T-helper 1 cell treated with Interleukin-12 subunit alpha and Interleukin-12 subunit beta and Interleukin-4 antibody, amounts not matched to agents 30 μg/mL and 1 μg/mL, for 36 hours (primary cell): ENCODE measurements around the gene AFAP1L2.

Experiments
- H3K27ac Mint-ChIP-seq: one replicate; pipeline ENCODE4 v1.8.0; 2021; ENCODE audit warnings: mild to moderate bottlenecking, mixed read lengths
- H3K27me3 Mint-ChIP-seq: one replicate; pipeline ENCODE4 v1.8.0; 2021; ENCODE audit warnings: low read depth, mixed read lengths
- H3K36me3 Mint-ChIP-seq: one replicate; pipeline ENCODE4 v1.8.0; 2021; ENCODE audit warnings: low read depth, mixed read lengths
- H3K4me1 Mint-ChIP-seq: one replicate; pipeline ENCODE4 v1.8.0; 2021; ENCODE audit warnings: low read depth, mixed read lengths
- H3K4me3 Mint-ChIP-seq: one replicate; pipeline ENCODE4 v1.8.0; 2021; ENCODE audit warnings: mild to moderate bottlenecking, moderate library complexity, mixed read lengths
- H3K9me3 Mint-ChIP-seq: one replicate; pipeline ENCODE4 v1.8.0; 2021; ENCODE audit warnings: mixed read lengths

Gene AFAP1L2

DNA sequence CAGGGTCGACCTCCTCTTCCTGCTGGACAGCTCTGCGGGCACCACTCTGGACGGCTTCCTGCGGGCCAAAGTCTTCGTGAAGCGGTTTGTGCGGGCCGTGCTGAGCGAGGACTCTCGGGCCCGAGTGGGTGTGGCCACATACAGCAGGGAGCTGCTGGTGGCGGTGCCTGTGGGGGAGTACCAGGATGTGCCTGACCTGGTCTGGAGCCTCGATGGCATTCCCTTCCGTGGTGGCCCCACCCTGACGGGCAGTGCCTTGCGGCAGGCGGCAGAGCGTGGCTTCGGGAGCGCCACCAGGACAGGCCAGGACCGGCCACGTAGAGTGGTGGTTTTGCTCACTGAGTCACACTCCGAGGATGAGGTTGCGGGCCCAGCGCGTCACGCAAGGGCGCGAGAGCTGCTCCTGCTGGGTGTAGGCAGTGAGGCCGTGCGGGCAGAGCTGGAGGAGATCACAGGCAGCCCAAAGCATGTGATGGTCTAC is 118.3 kb downstream of the AFAP1L2 start:
- Mint-ChIP-seq H3K4me1 (no peaks in the 10 kb centered on the region), H3K9me3 (no peaks in the 10 kb centered on the region), H3K4me3 (no peak overlapping the region), H3K27me3 (no peaks in the 10 kb centered on the region), H3K36me3 (no peaks in the 10 kb centered on the region), H3K27ac (no peak overlapping the region)

DNA sequence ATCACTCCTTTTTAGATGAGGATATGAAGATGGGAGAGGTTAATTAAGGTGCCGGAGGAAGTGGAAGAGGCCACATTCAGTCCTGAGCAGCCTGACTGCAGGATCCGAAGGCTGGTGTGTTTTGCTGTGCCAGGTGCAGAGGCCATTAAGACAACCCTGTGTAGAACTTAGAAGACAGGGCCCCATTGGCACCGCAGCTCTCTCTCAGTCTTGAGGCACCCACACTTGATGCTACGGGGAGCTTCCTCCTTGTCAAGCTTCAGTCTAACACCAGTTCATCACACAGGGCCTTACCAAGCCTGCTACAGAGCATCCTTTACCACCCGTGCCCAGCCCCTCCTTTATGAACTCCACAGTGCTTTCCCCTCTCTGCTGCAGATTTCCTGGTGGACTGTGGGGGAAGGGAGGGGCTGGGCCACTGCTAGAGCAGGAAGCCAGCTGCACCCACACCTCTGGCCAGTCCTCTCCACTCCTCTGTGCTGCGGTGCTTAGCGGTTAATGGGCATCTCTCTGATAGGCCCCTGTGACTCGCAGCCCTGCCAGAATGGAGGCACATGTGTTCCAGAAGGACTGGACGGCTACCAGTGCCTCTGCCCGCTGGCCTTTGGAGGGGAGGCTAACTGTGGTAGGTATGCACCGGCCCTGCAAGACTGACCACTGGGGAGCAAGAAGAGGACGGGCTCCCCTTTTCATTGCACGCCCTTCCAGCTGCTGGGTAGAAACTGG is 119.8 kb downstream of the AFAP1L2 start:
- Mint-ChIP-seq H3K36me3 (no peaks in the 10 kb centered on the region), H3K27ac (no peak overlapping the region), H3K9me3 (no peaks in the 10 kb centered on the region), H3K27me3 (no peaks in the 10 kb centered on the region), H3K4me1 (no peaks in the 10 kb centered on the region), H3K4me3 (no peak overlapping the region)

DNA sequence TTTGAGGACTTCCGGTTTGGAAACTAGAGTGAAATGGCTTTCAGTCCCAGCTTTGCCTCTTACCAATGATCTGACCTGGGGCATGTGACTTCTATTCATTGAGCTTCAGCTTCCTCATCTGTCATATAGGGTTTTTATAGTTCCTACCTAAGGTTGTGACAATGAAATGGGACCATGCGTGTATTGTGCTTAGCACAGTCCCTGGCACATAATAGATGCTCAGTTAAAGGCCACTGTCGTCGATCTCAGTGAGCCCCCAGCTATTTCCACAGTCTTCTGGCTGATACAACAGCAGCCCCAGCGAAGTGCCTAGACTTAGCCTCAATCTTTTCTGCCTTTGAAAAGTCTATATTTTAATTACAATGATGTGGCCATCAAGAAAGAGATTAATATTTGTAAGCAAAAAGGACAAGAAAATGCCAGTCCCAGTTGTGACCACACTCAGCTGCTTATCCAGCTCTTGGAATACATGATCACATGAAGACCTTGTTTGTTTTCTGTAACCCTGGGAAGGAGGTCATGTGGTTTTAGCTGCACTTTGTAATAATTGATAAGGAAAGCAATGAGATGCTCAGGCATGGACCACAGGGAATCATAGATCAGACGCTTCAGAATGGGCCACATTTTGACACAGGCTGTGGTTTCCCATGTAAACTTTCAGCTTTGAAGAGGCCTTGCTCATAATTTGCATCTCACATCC is 120.6 kb downstream of the AFAP1L2 start:
- no peak overlapping the region for H3K27ac Mint-ChIP-seq
- no peaks in the 10 kb centered on the region for H3K36me3 Mint-ChIP-seq
- H3K4me1 Mint-ChIP-seq = no peaks in the 10 kb centered on the region
- H3K9me3 Mint-ChIP-seq = no peaks in the 10 kb centered on the region
- no peak overlapping the region for H3K4me3 Mint-ChIP-seq
- no peaks in the 10 kb centered on the region for H3K27me3 Mint-ChIP-seq

DNA sequence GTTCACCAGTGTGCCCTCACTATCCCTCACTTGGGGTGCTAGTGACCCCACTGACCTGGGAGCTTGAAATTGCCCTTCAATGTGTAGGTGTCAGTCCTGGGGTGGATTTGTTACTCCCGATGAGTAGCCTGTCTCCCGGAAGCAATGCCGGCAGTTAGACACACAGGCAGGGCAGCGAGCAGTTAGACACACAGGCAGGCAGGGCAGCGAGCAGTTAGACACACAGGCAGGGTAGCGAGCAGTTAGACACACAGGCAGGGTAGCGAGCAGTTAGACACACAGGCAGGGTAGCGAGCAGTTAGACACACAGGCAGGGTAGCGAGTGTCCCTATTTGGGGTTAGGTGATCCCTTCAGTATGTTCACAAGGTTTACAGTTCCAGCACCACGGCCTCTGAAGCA is 121.2 kb downstream of the AFAP1L2 start:
- H3K27me3 Mint-ChIP-seq = no peaks in the 10 kb centered on the region
- H3K36me3 Mint-ChIP-seq = no peaks in the 10 kb centered on the region
- no peak overlapping the region for H3K27ac Mint-ChIP-seq
- H3K4me1 Mint-ChIP-seq = no peaks in the 10 kb centered on the region
- H3K9me3 Mint-ChIP-seq = no peaks in the 10 kb centered on the region
- H3K4me3 Mint-ChIP-seq = no peak overlapping the region

DNA sequence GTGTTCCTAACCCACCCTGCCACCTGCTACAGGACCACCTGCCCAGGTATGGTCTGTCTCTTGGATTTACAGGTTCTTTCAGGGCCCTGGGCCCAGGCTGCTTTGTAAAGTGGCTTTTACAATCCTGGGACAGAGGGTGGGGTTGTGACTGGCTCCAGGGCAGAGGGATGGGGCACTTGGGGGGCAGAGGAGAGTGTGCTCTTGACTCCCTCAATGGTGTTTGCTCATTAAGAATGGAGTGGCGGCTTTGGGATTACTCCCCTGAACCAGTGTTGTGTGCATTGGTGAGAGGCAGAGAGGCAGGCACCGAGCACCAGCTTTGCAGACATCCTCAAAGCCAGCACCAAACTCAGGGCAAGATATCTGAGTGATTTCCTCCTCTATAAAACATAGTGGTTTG is 121.8 kb downstream of the AFAP1L2 start:
- Mint-ChIP-seq H3K27ac (no peak overlapping the region), H3K9me3 (no peaks in the 10 kb centered on the region), H3K4me1 (no peaks in the 10 kb centered on the region), H3K27me3 (no peaks in the 10 kb centered on the region), H3K4me3 (no peak overlapping the region), H3K36me3 (no peaks in the 10 kb centered on the region)

DNA sequence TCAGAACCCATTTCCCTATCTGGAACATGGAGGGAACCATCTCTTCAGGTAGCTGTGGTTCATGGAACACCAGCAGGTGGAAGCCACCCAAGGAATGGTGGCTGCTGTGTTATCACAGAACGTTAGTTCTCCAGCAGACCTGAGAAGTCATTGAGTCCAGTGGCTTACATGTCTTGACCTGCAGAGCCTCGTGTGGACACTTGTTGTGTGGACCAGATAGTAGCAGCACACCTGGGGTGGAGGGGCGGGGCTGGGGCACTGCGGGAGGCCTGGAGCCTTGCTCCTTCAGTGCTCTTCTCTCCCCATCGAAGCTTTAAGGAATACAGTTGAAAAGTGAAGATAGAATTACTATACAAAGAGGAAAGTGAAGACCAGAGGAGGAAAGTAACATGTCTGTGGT is 122.8 kb downstream of the AFAP1L2 start:
- no peaks in the 10 kb centered on the region for H3K27me3 Mint-ChIP-seq
- no peaks in the 10 kb centered on the region for H3K4me1 Mint-ChIP-seq
- no peaks in the 10 kb centered on the region for H3K36me3 Mint-ChIP-seq
- no peak overlapping the region for H3K27ac Mint-ChIP-seq
- H3K9me3 Mint-ChIP-seq = no peaks in the 10 kb centered on the region
- H3K4me3 Mint-ChIP-seq = no peak overlapping the region

DNA sequence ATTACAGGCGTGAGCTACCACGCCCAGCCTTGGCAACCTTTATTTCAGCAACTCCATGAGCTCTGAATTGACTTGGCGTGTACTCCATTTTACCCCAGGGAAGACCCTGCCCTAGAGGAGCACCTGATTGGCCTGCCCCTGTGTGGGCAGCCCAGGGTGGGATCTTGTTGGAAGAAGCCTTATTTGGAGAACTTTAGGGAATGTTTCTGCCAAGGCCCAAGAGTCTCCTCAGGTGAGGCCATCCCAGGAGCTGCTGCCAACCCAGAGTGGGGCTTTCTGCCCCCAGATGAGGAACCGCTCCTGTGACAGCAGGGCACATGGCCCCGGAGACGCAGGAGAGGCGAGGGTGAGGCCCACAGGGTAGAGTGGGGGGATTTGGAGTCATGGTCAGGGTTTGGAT is 123.3 kb downstream of the AFAP1L2 start:
- H3K36me3 Mint-ChIP-seq = no peaks in the 10 kb centered on the region
- no peak overlapping the region for H3K4me3 Mint-ChIP-seq
- no peaks in the 10 kb centered on the region for H3K4me1 Mint-ChIP-seq
- H3K27ac Mint-ChIP-seq = no peak overlapping the region
- no peaks in the 10 kb centered on the region for H3K9me3 Mint-ChIP-seq
- no peaks in the 10 kb centered on the region for H3K27me3 Mint-ChIP-seq

DNA sequence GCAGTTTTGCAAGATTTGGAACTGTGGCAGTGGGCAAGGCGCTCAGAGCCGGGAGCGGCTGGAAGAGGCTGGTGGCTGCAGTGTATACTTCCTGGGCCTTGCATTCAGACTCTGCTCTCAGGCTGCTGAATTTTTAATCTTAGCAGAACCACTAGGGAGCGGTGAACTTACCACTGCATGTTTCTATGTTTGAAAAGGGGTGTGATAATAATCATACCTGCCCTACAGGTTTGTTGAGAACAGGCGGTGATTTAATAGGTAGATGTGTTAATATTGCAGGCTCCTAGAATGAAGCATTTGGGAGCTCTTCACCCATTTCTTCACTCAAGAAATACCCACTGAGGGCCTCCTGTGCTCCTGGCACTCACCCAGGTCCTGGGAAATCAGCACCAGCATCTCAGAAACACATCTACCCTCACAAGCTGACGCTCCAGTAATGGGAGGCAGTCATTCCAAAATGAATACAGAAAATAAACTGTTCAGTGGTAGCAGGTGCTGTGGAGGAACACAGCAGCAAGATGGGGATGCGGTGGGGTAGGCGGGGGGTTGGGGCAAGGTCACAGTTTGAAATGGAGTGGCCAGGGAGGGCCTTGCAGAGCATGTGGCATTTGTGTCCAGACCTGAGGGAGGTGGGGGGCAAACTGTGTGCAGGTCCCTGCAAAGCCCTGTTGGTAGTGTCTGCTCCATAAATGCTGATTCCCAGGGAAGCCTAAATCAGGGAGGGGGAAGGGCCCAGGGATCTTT is 124.2 kb downstream of the AFAP1L2 start:
- Mint-ChIP-seq H3K4me1 (no peaks in the 10 kb centered on the region), H3K4me3 (no peak overlapping the region), H3K9me3 (no peaks in the 10 kb centered on the region), H3K27me3 (no peaks in the 10 kb centered on the region), H3K27ac (no peak overlapping the region), H3K36me3 (no peaks in the 10 kb centered on the region)

DNA sequence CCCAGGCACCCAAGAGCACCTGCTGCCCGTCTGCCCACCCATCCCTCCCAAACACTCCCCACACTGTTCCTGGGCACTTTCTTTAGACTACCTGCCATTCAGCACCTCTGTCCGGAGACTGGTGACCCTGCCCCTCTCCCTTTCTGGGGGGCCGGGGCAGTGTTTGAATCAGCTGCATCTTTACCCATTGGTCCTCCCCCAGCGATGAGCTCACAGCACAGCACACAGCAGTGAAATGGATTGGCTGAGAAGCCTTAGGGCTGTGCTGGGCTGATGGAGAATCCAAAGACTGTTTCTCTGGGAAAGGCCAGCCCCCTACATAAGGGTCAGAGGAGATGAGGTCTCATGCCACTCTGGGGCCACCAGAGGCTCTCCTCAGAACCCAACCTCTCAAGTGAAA is 125.0 kb downstream of the AFAP1L2 start:
- Mint-ChIP-seq H3K4me3 (no peak overlapping the region), H3K27me3 (no peaks in the 10 kb centered on the region), H3K4me1 (no peaks in the 10 kb centered on the region), H3K36me3 (no peaks in the 10 kb centered on the region), H3K9me3 (no peaks in the 10 kb centered on the region), H3K27ac (no peak overlapping the region)

DNA sequence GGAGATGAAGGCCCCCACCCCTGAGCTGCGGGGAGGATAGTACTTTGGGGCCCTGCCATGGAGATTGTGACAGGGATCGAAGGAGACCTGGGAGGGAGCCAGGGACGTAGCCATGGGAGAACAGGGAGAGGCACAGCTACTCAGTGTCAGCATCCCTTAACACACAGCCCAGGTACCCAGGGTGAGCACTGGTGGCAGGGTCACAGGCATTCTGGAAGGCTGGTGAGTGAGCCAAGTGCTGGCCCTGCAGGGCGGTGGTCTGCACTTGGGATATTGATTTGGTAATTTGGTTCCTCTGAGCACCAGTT is 125.5 kb downstream of the AFAP1L2 start:
- H3K9me3 Mint-ChIP-seq = no peaks in the 10 kb centered on the region
- no peaks in the 10 kb centered on the region for H3K36me3 Mint-ChIP-seq
- peaks cover 4% of the 10 kb centered on the region for H3K27me3 Mint-ChIP-seq
- H3K4me3 Mint-ChIP-seq = no peak overlapping the region
- no peak overlapping the region for H3K27ac Mint-ChIP-seq
- no peaks in the 10 kb centered on the region for H3K4me1 Mint-ChIP-seq

DNA sequence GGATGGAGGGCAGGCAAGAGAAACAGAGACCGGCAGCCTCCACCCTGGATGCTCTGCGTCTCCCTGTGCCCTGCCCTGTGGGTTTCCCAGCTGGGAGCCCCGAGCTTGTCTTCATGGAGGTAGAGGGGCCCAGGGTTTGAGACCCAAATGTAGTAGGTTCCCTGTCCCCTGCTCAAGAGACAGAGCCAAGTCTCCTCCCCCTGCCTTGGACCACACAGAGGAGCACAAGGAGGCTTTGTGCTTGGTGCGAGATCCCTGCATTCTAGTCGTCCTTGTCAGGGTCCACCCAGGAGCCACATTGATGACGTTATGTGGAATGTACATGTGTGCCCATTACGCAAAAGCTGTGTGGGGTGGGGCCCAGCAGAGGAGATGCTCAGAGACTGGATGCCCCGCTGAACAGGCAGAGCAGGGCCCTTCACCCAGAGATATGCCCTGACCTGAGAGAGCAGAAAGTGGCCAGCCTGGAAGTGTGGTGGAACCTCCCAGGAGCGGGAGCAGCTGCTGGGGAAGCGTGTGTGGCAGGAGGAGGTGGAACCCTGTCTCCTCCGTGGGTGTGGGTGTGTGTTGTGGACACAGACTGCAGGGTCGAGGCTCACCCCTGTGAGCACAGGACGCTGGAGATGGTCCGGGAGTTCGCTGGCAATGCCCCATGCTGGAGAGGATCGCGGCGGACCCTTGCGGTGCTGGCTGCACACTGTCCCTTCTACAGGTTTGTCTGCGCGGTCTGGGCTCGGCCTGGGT is 126.0 kb downstream of the AFAP1L2 start:
- Mint-ChIP-seq H3K4me3 (no peak overlapping the region), H3K27me3 (peaks cover 6% of the 10 kb centered on the region), H3K36me3 (no peaks in the 10 kb centered on the region), H3K9me3 (no peaks in the 10 kb centered on the region), H3K4me1 (no peaks in the 10 kb centered on the region), H3K27ac (no peak overlapping the region)

DNA sequence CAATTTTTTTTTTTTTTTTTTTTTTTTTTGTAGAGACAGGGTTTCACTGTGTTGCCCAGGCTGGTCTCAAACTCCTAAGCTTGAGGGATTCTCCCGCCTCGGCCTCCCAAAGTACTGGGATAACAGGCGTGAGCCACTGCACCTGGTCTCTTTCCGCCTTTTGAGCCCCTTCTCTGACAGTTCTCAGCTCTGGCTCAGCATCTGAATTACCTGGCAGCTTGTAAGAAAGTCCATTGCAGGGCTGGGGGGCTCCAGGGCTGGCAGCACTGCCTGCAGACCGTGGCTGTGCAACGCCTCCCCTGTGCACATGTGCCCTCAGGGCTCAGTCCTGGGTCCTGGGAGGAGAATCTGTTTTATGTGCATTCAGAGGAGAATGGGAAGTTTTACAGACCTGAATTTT is 127.6 kb downstream of the AFAP1L2 start:
- Mint-ChIP-seq H3K36me3 (no peaks in the 10 kb centered on the region), H3K4me1 (no peaks in the 10 kb centered on the region), H3K27me3 (peaks cover 6% of the 10 kb centered on the region), H3K27ac (no peak overlapping the region), H3K9me3 (no peaks in the 10 kb centered on the region), H3K4me3 (no peak overlapping the region)

DNA sequence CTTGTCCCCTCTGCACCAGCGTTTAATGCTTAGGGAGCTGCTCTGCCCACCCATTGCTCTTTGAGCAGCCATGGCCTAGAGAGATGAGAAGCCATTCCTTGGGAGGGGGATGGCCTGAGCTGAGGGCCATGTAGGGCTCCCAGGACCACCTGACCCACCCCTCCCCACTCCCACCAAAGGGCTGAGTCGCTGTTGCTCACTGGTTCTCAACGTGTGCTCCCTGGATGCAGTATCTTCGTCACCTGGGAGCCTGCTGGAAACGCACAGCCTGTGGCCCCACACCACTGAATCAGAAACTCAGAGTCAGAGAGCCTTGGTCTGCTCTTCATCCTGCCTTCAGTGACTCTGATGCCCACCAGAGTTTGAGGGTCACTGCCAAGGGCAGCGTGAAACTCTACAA is 128.2 kb downstream of the AFAP1L2 start:
- no peaks in the 10 kb centered on the region for H3K9me3 Mint-ChIP-seq

DNA sequence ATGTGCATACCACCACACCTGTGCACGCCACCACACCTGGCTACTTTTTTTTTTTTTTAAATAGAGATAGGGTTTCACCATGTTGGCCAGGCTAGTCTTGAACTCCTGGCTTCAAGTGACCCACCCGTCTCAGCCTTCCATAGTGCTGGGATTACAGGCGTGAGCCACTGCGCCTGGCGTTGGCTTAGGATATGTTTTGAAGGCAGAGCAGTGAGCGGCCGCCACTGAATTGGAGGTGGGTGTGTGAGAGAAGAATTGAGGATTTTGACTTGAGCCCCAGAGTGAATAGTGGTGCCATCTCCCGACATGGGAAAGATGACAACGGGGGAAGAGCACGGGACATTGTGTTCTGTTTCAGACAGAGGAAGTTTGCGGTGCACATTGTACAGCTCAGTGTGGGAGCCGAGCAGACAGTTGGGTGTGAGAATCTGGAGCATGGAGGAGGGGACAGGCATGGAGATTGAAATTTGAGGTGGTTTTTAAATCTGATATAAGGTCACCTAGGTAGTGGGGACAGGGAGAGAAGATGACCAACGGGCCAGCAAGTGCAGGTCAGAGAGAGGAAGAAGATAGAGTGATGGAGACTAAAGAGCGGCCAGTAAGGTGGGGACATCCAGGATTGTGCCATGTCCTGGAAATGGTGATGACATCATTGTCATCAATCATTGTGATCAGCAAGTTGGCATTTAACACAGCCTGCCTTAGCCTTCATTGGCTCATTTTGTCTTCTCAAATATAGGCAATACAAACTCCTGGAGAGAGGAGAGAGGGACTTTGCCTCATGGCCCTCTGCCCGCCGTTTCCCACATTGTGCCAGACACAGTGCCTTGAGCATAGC is 129.5 kb downstream of the AFAP1L2 start:
- peaks cover 6% of the 10 kb centered on the region for H3K27me3 Mint-ChIP-seq
- no peak overlapping the region for H3K27ac Mint-ChIP-seq
- no peaks in the 10 kb centered on the region for H3K4me1 Mint-ChIP-seq
- no peaks in the 10 kb centered on the region for H3K9me3 Mint-ChIP-seq
- no peaks in the 10 kb centered on the region for H3K36me3 Mint-ChIP-seq
- no peak overlapping the region for H3K4me3 Mint-ChIP-seq

More for the DNA sequence above, 128.2 kb downstream of the AFAP1L2 start:
- no peaks in the 10 kb centered on the region for H3K36me3 Mint-ChIP-seq
- H3K4me1 Mint-ChIP-seq = no peaks in the 10 kb centered on the region
- H3K4me3 Mint-ChIP-seq = no peak overlapping the region
- H3K27ac Mint-ChIP-seq = no peak overlapping the region
- peaks cover 6% of the 10 kb centered on the region for H3K27me3 Mint-ChIP-seq
